ENCODE results near the gene TENT4A. TPM values are rescaled to one million over a fixed set of nuclear protein-coding genes. Genes with fewer than 3 reads are reported as not detected.

TENT4A gene
- total RNA-seq, 1 experiment from 2014 or later, result 25.6 TPM

- H3K4me3 Mint-ChIP-seq, result no peak overlapping the region; a peak in 1 of 5 replicates
- TF ChIP-seq, protein P1, sequence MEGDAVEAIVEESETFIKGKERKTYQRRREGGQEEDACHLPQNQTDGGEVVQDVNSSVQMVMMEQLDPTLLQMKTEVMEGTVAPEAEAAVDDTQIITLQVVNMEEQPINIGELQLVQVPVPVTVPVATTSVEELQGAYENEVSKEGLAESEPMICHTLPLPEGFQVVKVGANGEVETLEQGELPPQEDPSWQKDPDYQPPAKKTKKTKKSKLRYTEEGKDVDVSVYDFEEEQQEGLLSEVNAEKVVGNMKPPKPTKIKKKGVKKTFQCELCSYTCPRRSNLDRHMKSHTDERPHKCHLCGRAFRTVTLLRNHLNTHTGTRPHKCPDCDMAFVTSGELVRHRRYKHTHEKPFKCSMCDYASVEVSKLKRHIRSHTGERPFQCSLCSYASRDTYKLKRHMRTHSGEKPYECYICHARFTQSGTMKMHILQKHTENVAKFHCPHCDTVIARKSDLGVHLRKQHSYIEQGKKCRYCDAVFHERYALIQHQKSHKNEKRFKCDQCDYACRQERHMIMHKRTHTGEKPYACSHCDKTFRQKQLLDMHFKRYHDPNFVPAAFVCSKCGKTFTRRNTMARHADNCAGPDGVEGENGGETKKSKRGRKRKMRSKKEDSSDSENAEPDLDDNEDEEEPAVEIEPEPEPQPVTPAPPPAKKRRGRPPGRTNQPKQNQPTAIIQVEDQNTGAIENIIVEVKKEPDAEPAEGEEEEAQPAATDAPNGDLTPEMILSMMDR (conservative IDR thresholded peaks at IDR 0.05), result no peak
- no CpG with 5 or more reads among the region's 11 CpGs for WGBS (ENCODE audit: extremely low coverage, insufficient read length, low lambda C conversion rate)
Measured at GRCh38 chr5:6752782-6753181, 39.5 kb downstream of the TENT4A start.

More at GRCh38 chr5:6752782-6753181, 39.5 kb downstream of the TENT4A start:
- Histone ChIP-seq H2AFZ (ENCODE audit: low read length) (no peak overlapping the region), H2BK12ac (ENCODE audit: insufficient read length, low read depth, low read length) (no peak overlapping the region), H3K4me2 (ENCODE audit: insufficient read depth, insufficient read length, low read length) (no peak overlapping the region), H4K20me1 (ENCODE audit: control insufficient read depth, insufficient read depth, insufficient read length) (no peaks in the 10 kb centered on the region), H3T11ph (ENCODE audit: low read length) (no peak overlapping the region), H3K23ac (ENCODE audit: insufficient read length, low read depth, low read length) (no peak overlapping the region), H3K27me3 (ENCODE audit: insufficient read depth, low read length) (no peaks in the 10 kb centered on the region), H3K79me1 (ENCODE audit: insufficient read depth, low read depth, low read length, poor library complexity, severe bottlenecking) (peaks cover 8% of the 10 kb centered on the region), H3K4ac (ENCODE audit: low read depth, low read length) (no peak overlapping the region), H3K27ac (ENCODE audit: insufficient read length, low read depth, low read length) (no peak overlapping the region), H4K5ac (ENCODE audit: insufficient read length, low read depth, low read length) (no peak overlapping the region), H2BK15ac (ENCODE audit: low read depth, low read length) (no peak overlapping the region), H2AK5ac (ENCODE audit: insufficient read length, low read length) (no peak overlapping the region), H4K8ac (replicated peaks; ENCODE audit: insufficient read length, low read depth, low read length) (no peak overlapping the region), H3K4me1 (ENCODE audit: insufficient read depth, low read length) (peaks cover 3% of the 10 kb centered on the region; the same call in 1 of the 2 replicates), H3K9ac (ENCODE audit: extremely low read depth, insufficient read length, low read length) (no peak overlapping the region), H3K14ac (ENCODE audit: insufficient read depth, low read length) (no peak overlapping the region), H2BK5ac (ENCODE audit: insufficient read length, low read length) (no peak overlapping the region), H3K23me2 (ENCODE audit: insufficient read length, low read depth, low read length, poor library complexity, severe bottlenecking) (no peaks in the 10 kb centered on the region), H3K18ac (ENCODE audit: insufficient read length, low read depth, low read length) (no peak overlapping the region), H2BK120ac (ENCODE audit: low read depth, low read length, poor library complexity, severe bottlenecking) (no peak overlapping the region), H3K79me2 (ENCODE audit: insufficient read depth, low read length) (no peaks in the 10 kb centered on the region; the same call in 1 of the 2 replicates), H3K9me3 (ENCODE audit: control insufficient read depth, low read depth, low read length) (no peaks in the 10 kb centered on the region), H3K56ac (ENCODE audit: insufficient read length, low read depth, low read length) (no peak overlapping the region), H4K91ac (ENCODE audit: insufficient read length, low read depth, low read length) (no peak overlapping the region), H2BK20ac (ENCODE audit: low read depth, low read length, poor library complexity, severe bottlenecking) (no peak overlapping the region)
- peaks cover 62 to 83% (median 82%) of the 10 kb centered on the region in 3 experiments; a peak in 6 of 7 replicates for H3K36me3 Mint-ChIP-seq (ENCODE audit: insufficient read depth in 1 of 3, low read depth in 3 of 3)
- DNase-seq, result no peak
- peaks cover 5 to 7% of the 10 kb centered on the region in 2 experiments for H3K4me1 Mint-ChIP-seq
- H3K27ac Mint-ChIP-seq, result peak overlapping the region in 1 of 3 experiments; percentile 64; a peak in 1 of 7 replicates
- H3K9me3 Mint-ChIP-seq, result no peaks in the 10 kb centered on the region
- no peaks in the 10 kb centered on the region for H3K27me3 Mint-ChIP-seq (ENCODE audit: low read depth)
